CD4-positive, alpha-beta memory T cell (primary cell): ENCODE results near the gene EPB41L5. TPM values are rescaled to one million over a fixed set of nuclear protein-coding genes. Genes with fewer than 3 reads are reported as not detected.

Experiments
- CTCF ChIA-PET: fragments of 350-600 bp; sonication (Branson Sonifier 250); formaldehyde crosslinking; loops from one replicate; lab custom pipeline; 2021; ENCODE audit warnings: inconsistent platforms; ENCODE audit not compliant: partially characterized antibody; lab: Charles Lee
- POLR2A ChIA-PET: fragments of 350-600 bp; sonication (Branson Sonifier 250); formaldehyde crosslinking; loops from one replicate; lab custom pipeline; 2021; ENCODE audit not compliant: partially characterized antibody; lab: Charles Lee
- DNase-seq, 5 donors: peaks; one replicate each; pipeline versions ENCODE4 v3.0.0 to v3.0.0-alpha.2; 2020 to 2022; ENCODE audit warnings: mixed read lengths in 1 of 5
- H3K27ac ChIP-seq: one replicate; pipeline ENCODE4 v1.7.0; 2013; ENCODE audit warnings: low read depth, low read length
- H3K27me3 ChIP-seq: 2 replicates; pipeline ENCODE4 v1.7.0; 2013; ENCODE audit warnings: mild to moderate bottlenecking, low read length, moderate library complexity; ENCODE audit not compliant: insufficient read depth
- H3K36me3 ChIP-seq: 2 replicates; pipeline ENCODE4 v1.7.0; 2013; ENCODE audit warnings: mild to moderate bottlenecking, low read length, moderate library complexity; ENCODE audit not compliant: insufficient read depth
- H3K4me1 ChIP-seq: 2 replicates; pipeline ENCODE4 v1.7.0; 2013; ENCODE audit warnings: mild to moderate bottlenecking, low read length, moderate library complexity; ENCODE audit not compliant: insufficient read depth
- H3K4me3 ChIP-seq, 2 donors: one replicate each; pipeline ENCODE4 v1.7.0; 2013; ENCODE audit warnings: low read length in 2 of 2, mild to moderate bottlenecking in 1 of 2
- H3K9me3 ChIP-seq, 2 donors: one replicate each; pipeline ENCODE4 v1.7.0; 2013; ENCODE audit warnings: low read length in 2 of 2, control low read depth in 1 of 2; ENCODE audit not compliant: control insufficient read depth in 1 of 2
- H3K27ac Mint-ChIP-seq, 7 donors: one replicate each; pipeline ENCODE4 v1.8.0; 2020 to 2021; ENCODE audit warnings: mixed read lengths in 7 of 7, mild to moderate bottlenecking in 6 of 7, inconsistent platforms in 3 of 7, moderate library complexity in 3 of 7
- H3K27me3 Mint-ChIP-seq, 2 donors: one replicate each; pipeline ENCODE4 v1.8.0; 2020 to 2021; ENCODE audit warnings: mixed read lengths in 2 of 2
- H3K36me3 Mint-ChIP-seq, 2 donors: one replicate each; pipeline ENCODE4 v1.8.0; 2020 to 2021; ENCODE audit warnings: mixed read lengths in 2 of 2, inconsistent platforms in 1 of 2, mild to moderate bottlenecking in 1 of 2
- H3K4me1 Mint-ChIP-seq, 4 donors: one replicate each; pipeline ENCODE4 v1.8.0; 2020 to 2021; ENCODE audit warnings: mixed read lengths in 4 of 4, mild to moderate bottlenecking in 1 of 4
- H3K4me3 Mint-ChIP-seq, 8 donors: one replicate each; pipeline ENCODE4 v1.8.0; 2020 to 2021; ENCODE audit warnings: mixed read lengths in 8 of 8, mild to moderate bottlenecking in 7 of 8, moderate library complexity in 6 of 8, inconsistent platforms in 3 of 8
- H3K9me3 Mint-ChIP-seq, 8 donors: one replicate each; pipeline ENCODE4 v1.8.0; 2020 to 2021; ENCODE audit warnings: mixed read lengths in 8 of 8, mild to moderate bottlenecking in 5 of 8, inconsistent platforms in 3 of 8, moderate library complexity in 1 of 8
- intact Hi-C: fragments of 100-400 bp; cut with micrococcal nuclease; formaldehyde crosslinking; loops from one replicate; pipeline ENCODE4 v1.15.1; 2023
- polyA plus RNA-seq, 2 donors: library from polyadenylated mRNA; unstranded; fragments of 300-500 nt; fragmentation: Illumina TruSeq; gene quantifications; one replicate each; pipeline ENCODE4 v1.2.3, GENCODE V29; 2021
- total RNA-seq, 2 experiments: library from RNA; stranded (reverse); gene quantifications; one replicate each; pipeline ENCODE4 v1.2.3, GENCODE V29; 2021

Gene EPB41L5
- total and polyA plus RNA-seq, 4 experiments from 2014 or later: 1.4 to 6.2 (median 4.1) TPM

GRCh38 chr2:120028795-120029194 is 15.9 kb downstream of the EPB41L5 start:
- Histone ChIP-seq H3K27ac (no peak overlapping the region), H3K36me3 (no peaks in the 10 kb centered on the region), H3K4me3 (no peak overlapping the region), H3K4me1 (no peaks in the 10 kb centered on the region), H3K27me3 (no peaks in the 10 kb centered on the region), H3K9me3 (no peaks in the 10 kb centered on the region)
- CTCF ChIA-PET: no interaction called here
- Mint-ChIP-seq H3K27ac (peak overlapping the region in 1 of 7 donors; percentile 43), H3K36me3 (peaks cover 10 to 27% of the 10 kb centered on the region in 2 donors), H3K9me3 (peaks cover 0 to 15% (median 8%) of the 10 kb centered on the region in 8 donors), H3K4me3 (no peak overlapping the region), H3K27me3 (no peaks in the 10 kb centered on the region), H3K4me1 (peaks cover 0 to 1% (median 0%) of the 10 kb centered on the region in 4 donors)
- intact Hi-C loops: no loop called here
- DNase-seq: no peak
- POLR2A ChIA-PET: no interaction called here

GRCh38 chr2:120029672-120030640 is 17.1 kb downstream of the EPB41L5 start:
- Histone ChIP-seq H3K27me3 (no peaks in the 10 kb centered on the region), H3K36me3 (no peaks in the 10 kb centered on the region), H3K27ac (no peak overlapping the region), H3K9me3 (no peaks in the 10 kb centered on the region), H3K4me1 (no peaks in the 10 kb centered on the region), H3K4me3 (no peak overlapping the region)
- Mint-ChIP-seq H3K36me3 (peaks cover 5 to 19% of the 10 kb centered on the region in 2 donors), H3K9me3 (peaks cover 0 to 5% (median 4%) of the 10 kb centered on the region in 8 donors), H3K27ac (no peak overlapping the region), H3K27me3 (no peaks in the 10 kb centered on the region), H3K4me1 (peaks cover 0 to 1% (median 0%) of the 10 kb centered on the region in 4 donors), H3K4me3 (no peak overlapping the region)
- intact Hi-C loops: no loop called here
- ChIA-PET CTCF (no interaction called here), POLR2A (no interaction called here)
- no peak for DNase-seq

GRCh38 chr2:120032297-120032696 is 19.4 kb downstream of the EPB41L5 start:
- ChIA-PET POLR2A (interaction anchor here (0.6 kb wide), 1 partner anchor 277 kb away, joined by 3 read pairs; no protein-coding TSS in a partner anchor), CTCF (no interaction called here)
- no peak overlapping the region for H3K4me3 ChIP-seq
- H3K4me1 ChIP-seq: no peaks in the 10 kb centered on the region
- intact Hi-C loops: no loop called here
- H3K36me3 Mint-ChIP-seq: peaks cover 2 to 9% of the 10 kb centered on the region in 2 donors
- DNase-seq: no peak
- no peak overlapping the region for H3K27ac ChIP-seq
- no peak overlapping the region for H3K4me3 Mint-ChIP-seq
- H3K27me3 Mint-ChIP-seq: no peaks in the 10 kb centered on the region
- H3K27ac Mint-ChIP-seq: peak overlapping the region in 1 of 7 donors; percentile 54
- H3K9me3 Mint-ChIP-seq: peaks cover 0 to 1% (median 0%) of the 10 kb centered on the region in 8 donors
- H3K27me3 ChIP-seq: no peaks in the 10 kb centered on the region
- no peaks in the 10 kb centered on the region for H3K4me1 Mint-ChIP-seq
- no peaks in the 10 kb centered on the region for H3K36me3 ChIP-seq
- no peaks in the 10 kb centered on the region for H3K9me3 ChIP-seq

GRCh38 chr2:120034027-120034426 is 21.1 kb downstream of the EPB41L5 start:
- no peaks in the 10 kb centered on the region for H3K27me3 Mint-ChIP-seq
- peaks cover 0 to 1% (median 0%) of the 10 kb centered on the region in 8 donors for H3K9me3 Mint-ChIP-seq
- H3K4me1 Mint-ChIP-seq: peaks cover 0 to 2% (median 0%) of the 10 kb centered on the region in 4 donors
- peaks cover 0 to 4% of the 10 kb centered on the region in 2 donors for H3K36me3 Mint-ChIP-seq
- no peak overlapping the region for H3K4me3 Mint-ChIP-seq
- DNase-seq: no peak
- no peak overlapping the region for H3K4me3 ChIP-seq
- no peaks in the 10 kb centered on the region for H3K27me3 ChIP-seq
- intact Hi-C loops: no loop called here
- H3K27ac Mint-ChIP-seq: no peak overlapping the region
- H3K27ac ChIP-seq: no peak overlapping the region
- H3K4me1 ChIP-seq: no peaks in the 10 kb centered on the region
- CTCF ChIA-PET: no interaction called here
- H3K36me3 ChIP-seq: no peaks in the 10 kb centered on the region
- POLR2A ChIA-PET: no interaction called here
- no peaks in the 10 kb centered on the region for H3K9me3 ChIP-seq

- intact Hi-C loops: no loop called here
- Mint-ChIP-seq H3K4me1 (peaks cover 0 to 3% (median 0%) of the 10 kb centered on the region in 4 donors), H3K4me3 (no peak overlapping the region), H3K9me3 (peaks cover 0 to 1% (median 0%) of the 10 kb centered on the region in 8 donors), H3K27ac (no peak overlapping the region), H3K36me3 (peaks cover 0 to 4% of the 10 kb centered on the region in 2 donors), H3K27me3 (no peaks in the 10 kb centered on the region)
- no peak for DNase-seq
- H3K27ac ChIP-seq: no peak overlapping the region
- ChIA-PET POLR2A (no interaction called here), CTCF (no interaction called here)
- no peaks in the 10 kb centered on the region for H3K9me3 ChIP-seq
- no peaks in the 10 kb centered on the region for H3K27me3 ChIP-seq
- no peaks in the 10 kb centered on the region for H3K36me3 ChIP-seq
- no peaks in the 10 kb centered on the region for H3K4me1 ChIP-seq
- H3K4me3 ChIP-seq: no peak overlapping the region
Measured at GRCh38 chr2:120034621-120035020, 21.7 kb downstream of the EPB41L5 start.

GRCh38 chr2:120036145-120036544 is 23.3 kb downstream of the EPB41L5 start:
- Mint-ChIP-seq H3K4me3 (no peak overlapping the region), H3K36me3 (peaks cover 0 to 2% of the 10 kb centered on the region in 2 donors), H3K27me3 (no peaks in the 10 kb centered on the region), H3K9me3 (peaks cover 0 to 2% (median 0%) of the 10 kb centered on the region in 8 donors), H3K4me1 (peaks cover 0 to 3% (median 0%) of the 10 kb centered on the region in 4 donors), H3K27ac (no peak overlapping the region)
- no peak overlapping the region for H3K4me3 ChIP-seq
- no peaks in the 10 kb centered on the region for H3K4me1 ChIP-seq
- no peaks in the 10 kb centered on the region for H3K9me3 ChIP-seq
- H3K36me3 ChIP-seq: no peaks in the 10 kb centered on the region
- H3K27me3 ChIP-seq: no peaks in the 10 kb centered on the region
- ChIA-PET POLR2A (no interaction called here), CTCF (no interaction called here)
- intact Hi-C loops: no loop called here
- no peak for DNase-seq
- H3K27ac ChIP-seq: no peak overlapping the region

- no peak overlapping the region for H3K4me3 Mint-ChIP-seq
- POLR2A ChIA-PET: no interaction called here
- H3K27ac ChIP-seq: no peak overlapping the region
- H3K36me3 Mint-ChIP-seq: no peaks in the 10 kb centered on the region
- no peaks in the 10 kb centered on the region for H3K27me3 ChIP-seq
- H3K4me1 ChIP-seq: no peaks in the 10 kb centered on the region
- H3K27ac Mint-ChIP-seq: no peak overlapping the region
- intact Hi-C loops: no loop called here
- no peaks in the 10 kb centered on the region for H3K36me3 ChIP-seq
- CTCF ChIA-PET: no interaction called here
- no peak overlapping the region for H3K4me3 ChIP-seq
- no peaks in the 10 kb centered on the region for H3K27me3 Mint-ChIP-seq
- peaks cover 0 to 3% (median under 1%) of the 10 kb centered on the region in 4 donors for H3K4me1 Mint-ChIP-seq
- peaks cover 0 to 3% (median 0%) of the 10 kb centered on the region in 8 donors for H3K9me3 Mint-ChIP-seq
- H3K9me3 ChIP-seq: no peaks in the 10 kb centered on the region
- DNase-seq: no peak
Measured at GRCh38 chr2:120037995-120038541, 25.2 kb downstream of the EPB41L5 start.
